ENCODE data around the gene COMTD1. TPM values are rescaled to one million over a fixed set of nuclear protein-coding genes. Genes with fewer than 3 reads are reported as not detected.
"Not testable (repeated sequence)": the region's sequence is repeated elsewhere in the genome, so short reads cannot be mapped to it uniquely, and the experiment has no call there.

COMTD1 gene
- total and polyA plus RNA-seq, 4 donors, result 4.6 to 64.1 (median 29.4) TPM

GRCh38 chr10:75203724-75204123 lies 32.0 kb downstream of the COMTD1 start:
- no peak for TF ChIP-seq CTCF (IDR thresholded peaks at IDR 0.05; ENCODE audit: control extremely low read depth, extremely low read depth)
- WGBS, 2 donors, result 96% methylated on average over 5 of the region's 5 CpGs
- Histone ChIP-seq H3K9me3 (ENCODE audit: control insufficient read depth in 4 of 4, insufficient read depth in 3 of 4, low read length in 3 of 4) (no peaks in the 10 kb centered on the region), H3K27me3 (ENCODE audit: control insufficient read depth in 3 of 3, insufficient read depth in 3 of 3, low read length in 2 of 3) (peaks cover 0 to 2% (median 0%) of the 10 kb centered on the region in 3 donors), H3K4me1 (ENCODE audit: control insufficient read depth in 5 of 5, insufficient read depth in 5 of 5, low read length in 5 of 5) (peaks cover 0 to 3% (median 0%) of the 10 kb centered on the region in 5 donors), H3K27ac (ENCODE audit: low read depth in 1 of 2, low read length in 1 of 2) (no peak overlapping the region), H3K36me3 (ENCODE audit: control insufficient read depth in 4 of 4, insufficient read depth in 4 of 4, low read length in 4 of 4) (peaks cover 0 to 3% (median 0%) of the 10 kb centered on the region in 4 donors), H3K4me3 (no peak overlapping the region), H3K9ac (ENCODE audit: insufficient read depth in 1 of 2, low read length in 2 of 2) (no peak overlapping the region)
- ATAC-seq (ENCODE audit: insufficient read depth, low FRiP score) (no peak), DNase-seq (no peak)

- not testable (repeated sequence) for H3K4me1 ChIP-seq (ENCODE audit: control insufficient read depth in 5 of 5, insufficient read depth in 5 of 5, low read length in 5 of 5); DNase-seq; H3K9me3 ChIP-seq (ENCODE audit: control insufficient read depth in 4 of 4, insufficient read depth in 3 of 4, low read length in 3 of 4); H3K36me3 ChIP-seq (ENCODE audit: control insufficient read depth in 4 of 4, insufficient read depth in 4 of 4, low read length in 4 of 4); H3K27me3 ChIP-seq (ENCODE audit: control insufficient read depth in 3 of 3, insufficient read depth in 3 of 3, low read length in 2 of 3); H3K9ac ChIP-seq (ENCODE audit: insufficient read depth in 1 of 2, low read length in 2 of 2); ATAC-seq (ENCODE audit: insufficient read depth, low FRiP score); H3K4me3 ChIP-seq
- H3K27ac ChIP-seq (ENCODE audit: low read depth in 1 of 2, low read length in 1 of 2), result peak overlapping the region in 1 of 2 donors; percentile 47
- WGBS, 2 donors, result 81 to 94% methylated on average over 11 of the region's 11 CpGs
Observed at GRCh38 chr10:75203046-75203620, 32.6 kb downstream of the COMTD1 start.

GRCh38 chr10:75202321-75203045 lies 33.3 kb downstream of the COMTD1 start:
- no peak for TF ChIP-seq CTCF (IDR thresholded peaks at IDR 0.05; ENCODE audit: control extremely low read depth, extremely low read depth)
- peak overlapping the region in 1 of 2 donors; percentile 47 for H3K27ac ChIP-seq (ENCODE audit: low read depth in 1 of 2, low read length in 1 of 2)
- WGBS, 2 donors, result 70 to 76% methylated on average over 1 of the region's 1 CpG
- peaks cover 0 to 3% (median 0%) of the 10 kb centered on the region in 5 donors for H3K4me1 ChIP-seq (ENCODE audit: control insufficient read depth in 5 of 5, insufficient read depth in 5 of 5, low read length in 5 of 5)
- peak; percentile 41 for ATAC-seq (ENCODE audit: insufficient read depth, low FRiP score)
- no peak for DNase-seq
- H3K4me3 ChIP-seq, result no peak overlapping the region
- no peak overlapping the region for H3K9ac ChIP-seq (ENCODE audit: insufficient read depth in 1 of 2, low read length in 2 of 2)
- peaks cover 0 to 3% (median 0%) of the 10 kb centered on the region in 4 donors for H3K36me3 ChIP-seq (ENCODE audit: control insufficient read depth in 4 of 4, insufficient read depth in 4 of 4, low read length in 4 of 4)
- H3K27me3 ChIP-seq (ENCODE audit: control insufficient read depth in 3 of 3, insufficient read depth in 3 of 3, low read length in 2 of 3), result peaks cover 0 to 2% (median 0%) of the 10 kb centered on the region in 3 donors
- no peaks in the 10 kb centered on the region for H3K9me3 ChIP-seq (ENCODE audit: control insufficient read depth in 4 of 4, insufficient read depth in 3 of 4, low read length in 3 of 4)

GRCh38 chr10:75201793-75202307 lies 33.9 kb downstream of the COMTD1 start:
- 84 to 87% methylated on average over 9 of the region's 9 CpGs for WGBS, 2 donors
- TF ChIP-seq CTCF (IDR thresholded peaks at IDR 0.05; ENCODE audit: control extremely low read depth, extremely low read depth), result no peak
- H3K9me3 ChIP-seq (ENCODE audit: control insufficient read depth in 4 of 4, insufficient read depth in 3 of 4, low read length in 3 of 4), result no peaks in the 10 kb centered on the region
- peaks cover 0 to 3% (median 0%) of the 10 kb centered on the region in 4 donors for H3K36me3 ChIP-seq (ENCODE audit: control insufficient read depth in 4 of 4, insufficient read depth in 4 of 4, low read length in 4 of 4)
- no peak for DNase-seq
- peaks cover 0 to 3% (median 0%) of the 10 kb centered on the region in 5 donors for H3K4me1 ChIP-seq (ENCODE audit: control insufficient read depth in 5 of 5, insufficient read depth in 5 of 5, low read length in 5 of 5)
- no peak overlapping the region for H3K9ac ChIP-seq (ENCODE audit: insufficient read depth in 1 of 2, low read length in 2 of 2)
- H3K4me3 ChIP-seq, result no peak overlapping the region
- no peak for ATAC-seq (ENCODE audit: insufficient read depth, low FRiP score)
- H3K27me3 ChIP-seq (ENCODE audit: control insufficient read depth in 3 of 3, insufficient read depth in 3 of 3, low read length in 2 of 3), result peaks cover 0 to 2% (median 0%) of the 10 kb centered on the region in 3 donors
- H3K27ac ChIP-seq (ENCODE audit: low read depth in 1 of 2, low read length in 1 of 2), result peak overlapping the region in 1 of 2 donors; percentile 38

- not testable (repeated sequence) for H3K4me3 ChIP-seq; H3K9me3 ChIP-seq (ENCODE audit: control insufficient read depth in 4 of 4, insufficient read depth in 3 of 4, low read length in 3 of 4); H3K36me3 ChIP-seq (ENCODE audit: control insufficient read depth in 4 of 4, insufficient read depth in 4 of 4, low read length in 4 of 4); H3K4me1 ChIP-seq (ENCODE audit: control insufficient read depth in 5 of 5, insufficient read depth in 5 of 5, low read length in 5 of 5); H3K27me3 ChIP-seq (ENCODE audit: control insufficient read depth in 3 of 3, insufficient read depth in 3 of 3, low read length in 2 of 3); H3K27ac ChIP-seq (ENCODE audit: low read depth in 1 of 2, low read length in 1 of 2); ATAC-seq (ENCODE audit: insufficient read depth, low FRiP score); H3K9ac ChIP-seq (ENCODE audit: insufficient read depth in 1 of 2, low read length in 2 of 2); DNase-seq
- 96 to 97% methylated on average over 6 of the region's 6 CpGs for WGBS, 2 donors
Observed at GRCh38 chr10:75199949-75200348, 35.8 kb downstream of the COMTD1 start.
